ENCODE data around the gene CAPN3.

DNA sequence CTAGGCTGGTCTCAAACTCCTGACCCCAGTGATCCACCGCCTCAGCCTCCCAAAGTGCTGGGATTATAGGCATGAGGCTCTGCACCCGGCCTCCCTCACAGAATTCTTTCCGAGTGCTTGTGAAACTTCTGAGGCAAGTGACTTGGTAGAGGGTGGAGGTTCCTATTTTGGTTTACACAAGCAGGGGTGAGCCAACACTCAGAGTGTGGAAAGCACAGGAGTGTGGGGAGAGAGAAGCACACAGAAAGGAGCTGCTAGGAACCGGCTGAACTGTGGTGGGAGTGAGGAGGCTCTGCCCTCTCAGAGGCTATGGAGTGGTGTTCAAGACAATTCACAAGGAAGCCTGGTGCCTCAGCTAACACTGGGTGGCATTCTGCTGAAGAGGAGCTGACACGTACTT is 7.7 kb downstream of the CAPN3 start:
- TF ChIP-seq POLR2A (IDR thresholded peaks at IDR 0.05) = no peak
- TF ChIP-seq, protein P1, sequence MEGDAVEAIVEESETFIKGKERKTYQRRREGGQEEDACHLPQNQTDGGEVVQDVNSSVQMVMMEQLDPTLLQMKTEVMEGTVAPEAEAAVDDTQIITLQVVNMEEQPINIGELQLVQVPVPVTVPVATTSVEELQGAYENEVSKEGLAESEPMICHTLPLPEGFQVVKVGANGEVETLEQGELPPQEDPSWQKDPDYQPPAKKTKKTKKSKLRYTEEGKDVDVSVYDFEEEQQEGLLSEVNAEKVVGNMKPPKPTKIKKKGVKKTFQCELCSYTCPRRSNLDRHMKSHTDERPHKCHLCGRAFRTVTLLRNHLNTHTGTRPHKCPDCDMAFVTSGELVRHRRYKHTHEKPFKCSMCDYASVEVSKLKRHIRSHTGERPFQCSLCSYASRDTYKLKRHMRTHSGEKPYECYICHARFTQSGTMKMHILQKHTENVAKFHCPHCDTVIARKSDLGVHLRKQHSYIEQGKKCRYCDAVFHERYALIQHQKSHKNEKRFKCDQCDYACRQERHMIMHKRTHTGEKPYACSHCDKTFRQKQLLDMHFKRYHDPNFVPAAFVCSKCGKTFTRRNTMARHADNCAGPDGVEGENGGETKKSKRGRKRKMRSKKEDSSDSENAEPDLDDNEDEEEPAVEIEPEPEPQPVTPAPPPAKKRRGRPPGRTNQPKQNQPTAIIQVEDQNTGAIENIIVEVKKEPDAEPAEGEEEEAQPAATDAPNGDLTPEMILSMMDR (IDR thresholded peaks at IDR 0.05) = no peak
- TF ChIP-seq POLR2AphosphoS5 (IDR thresholded peaks at IDR 0.05) = no peak

All from breast epithelium (tissue), 3 donors.